Colonic mucosa (tissue), 4 donors: ENCODE measurements around the gene CHMP2B. TPM values are rescaled to one million over a fixed set of nuclear protein-coding genes. Genes with fewer than 3 reads are reported as not detected.

Source experiments
- DNase-seq: peaks from one replicate; pipeline ENCODE4 v3.0.0-alpha.2; 2020
- H3K27ac ChIP-seq: fragments of 200-600 bp; one replicate; pipeline ENCODE4 v1.8.0; 2021
- H3K27me3 ChIP-seq: fragments of 200-600 bp; one replicate; pipeline ENCODE4 v1.8.0; 2021
- H3K36me3 ChIP-seq: fragments of 200-600 bp; one replicate; pipeline ENCODE4 v1.8.0; 2021
- H3K4me1 ChIP-seq: fragments of 200-600 bp; one replicate; pipeline ENCODE4 v1.8.0; 2021; ENCODE audit warnings: mild to moderate bottlenecking
- H3K4me3 ChIP-seq: fragments of 200-600 bp; one replicate; pipeline ENCODE4 v1.8.0; 2021
- H3K9ac ChIP-seq, 2 donors: one replicate each; pipeline ENCODE4 v1.7.0; 2013; ENCODE audit warnings: control low read depth in 2 of 2, low read depth in 2 of 2, low read length in 2 of 2
- H3K9me3 ChIP-seq: fragments of 200-600 bp; one replicate; pipeline ENCODE4 v1.8.0; 2021
- intact Hi-C: fragments of 100-400 bp; cut with DNase I; formaldehyde crosslinking; loops from one replicate; pipeline ENCODE4 v1.14.1; 2022
- total RNA-seq, 2 donors: library from RNA; stranded (reverse); fragmentation: NEBNext Ultra II Directional in 1 of 2; extraction: Animal tissue kit (Norgen Biotek cat#: 25700) in 1 of 2; gene quantifications; one replicate each; pipeline ENCODE4 v1.2.1, GENCODE V29; 2021
- TF ChIP-seq, protein P1 (sequence below): fragments of 200-600 bp; IDR thresholded peaks from one replicate; pipeline ENCODE4 v1.8.0; 2022; ENCODE audit warnings: antibody characterized with exemption, mild to moderate bottlenecking
- donor health status: healthy.
- donor health status: DM: no; HTN: no; CAD: no.
- donor health status: DM: no; HTN: no; CAD: no.

Gene CHMP2B
- total RNA-seq, 2 donors from 2014 or later = 80.2 to 103 TPM

DNA sequence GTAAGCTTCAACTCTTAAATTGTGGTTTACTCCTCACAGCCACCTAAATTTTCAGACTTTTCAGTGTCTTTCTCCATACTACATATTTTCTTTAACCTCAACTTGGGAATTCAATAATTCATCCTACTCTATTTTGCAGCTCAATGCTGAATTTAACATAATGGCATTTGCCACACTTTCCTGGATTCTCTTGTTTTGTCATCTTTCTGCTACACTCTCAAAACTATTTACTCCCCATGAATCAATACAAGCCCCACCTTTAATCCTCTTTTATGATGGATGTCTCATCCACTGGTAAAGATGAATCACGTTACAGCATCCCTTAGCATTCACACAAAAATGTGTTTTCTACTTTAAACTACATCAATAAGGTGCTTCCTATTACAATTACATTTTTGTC, 19.6 kb upstream of the CHMP2B start:
- intact Hi-C loops = no loop called here
- Histone ChIP-seq H3K27me3 (no peaks in the 10 kb centered on the region), H3K27ac (no peak overlapping the region), H3K9me3 (no peaks in the 10 kb centered on the region), H3K36me3 (no peaks in the 10 kb centered on the region), H3K9ac (no peak overlapping the region), H3K4me1 (no peaks in the 10 kb centered on the region), H3K4me3 (no peak overlapping the region)
- DNase-seq = no peak
- TF ChIP-seq, protein P1, sequence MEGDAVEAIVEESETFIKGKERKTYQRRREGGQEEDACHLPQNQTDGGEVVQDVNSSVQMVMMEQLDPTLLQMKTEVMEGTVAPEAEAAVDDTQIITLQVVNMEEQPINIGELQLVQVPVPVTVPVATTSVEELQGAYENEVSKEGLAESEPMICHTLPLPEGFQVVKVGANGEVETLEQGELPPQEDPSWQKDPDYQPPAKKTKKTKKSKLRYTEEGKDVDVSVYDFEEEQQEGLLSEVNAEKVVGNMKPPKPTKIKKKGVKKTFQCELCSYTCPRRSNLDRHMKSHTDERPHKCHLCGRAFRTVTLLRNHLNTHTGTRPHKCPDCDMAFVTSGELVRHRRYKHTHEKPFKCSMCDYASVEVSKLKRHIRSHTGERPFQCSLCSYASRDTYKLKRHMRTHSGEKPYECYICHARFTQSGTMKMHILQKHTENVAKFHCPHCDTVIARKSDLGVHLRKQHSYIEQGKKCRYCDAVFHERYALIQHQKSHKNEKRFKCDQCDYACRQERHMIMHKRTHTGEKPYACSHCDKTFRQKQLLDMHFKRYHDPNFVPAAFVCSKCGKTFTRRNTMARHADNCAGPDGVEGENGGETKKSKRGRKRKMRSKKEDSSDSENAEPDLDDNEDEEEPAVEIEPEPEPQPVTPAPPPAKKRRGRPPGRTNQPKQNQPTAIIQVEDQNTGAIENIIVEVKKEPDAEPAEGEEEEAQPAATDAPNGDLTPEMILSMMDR = no peak

DNA sequence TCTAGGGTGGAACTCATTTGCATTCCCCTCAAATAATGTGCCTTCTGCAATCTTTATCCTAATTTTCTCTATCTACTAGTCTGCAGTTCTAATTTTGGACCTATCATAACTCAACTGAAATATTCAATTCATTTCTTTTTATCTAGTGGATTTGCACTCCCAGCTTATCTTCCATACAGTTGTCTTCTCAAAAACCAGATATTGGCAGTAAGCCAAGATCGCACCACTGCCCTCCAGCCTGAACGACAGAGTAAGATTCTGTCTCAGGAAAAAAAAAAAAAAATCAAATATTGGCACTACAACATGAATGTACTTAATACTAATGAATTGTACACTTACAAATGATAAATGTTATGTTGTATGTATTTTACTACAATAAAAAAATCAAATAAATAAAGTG, 18.0 kb upstream of the CHMP2B start:
- H3K4me3 ChIP-seq = no peak overlapping the region
- intact Hi-C loops = no loop called here
- H3K9me3 ChIP-seq = no peaks in the 10 kb centered on the region
- no peak for DNase-seq
- TF ChIP-seq, protein P1 = no peak
- no peak overlapping the region for H3K27ac ChIP-seq
- no peaks in the 10 kb centered on the region for H3K4me1 ChIP-seq
- H3K9ac ChIP-seq = no peak overlapping the region
- no peaks in the 10 kb centered on the region for H3K36me3 ChIP-seq
- H3K27me3 ChIP-seq = no peaks in the 10 kb centered on the region

DNA sequence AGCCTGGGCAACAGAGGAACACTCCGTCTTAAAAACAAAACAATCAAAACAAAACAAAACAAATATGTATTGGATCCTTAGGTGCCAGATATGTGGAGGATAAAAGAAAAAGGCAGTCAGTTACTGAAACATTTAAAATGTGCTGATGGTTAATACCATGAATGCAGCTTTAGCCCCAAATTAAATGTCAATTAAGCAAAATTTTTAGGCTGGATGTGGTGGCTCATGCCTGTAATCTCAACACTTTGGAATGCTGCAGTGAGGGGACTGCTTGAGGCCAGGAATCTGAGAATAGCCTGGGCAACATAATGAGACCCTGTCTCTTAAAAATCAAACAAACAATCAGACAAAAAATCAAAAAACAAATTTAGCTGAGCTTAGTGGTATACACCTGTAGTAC, 8.5 kb upstream of the CHMP2B start:
- intact Hi-C loops = no loop called here
- H3K27ac ChIP-seq = no peak overlapping the region
- no peak overlapping the region for H3K9ac ChIP-seq
- DNase-seq = no peak
- no peaks in the 10 kb centered on the region for H3K9me3 ChIP-seq
- no peaks in the 10 kb centered on the region for H3K36me3 ChIP-seq
- peaks cover 3% of the 10 kb centered on the region for H3K27me3 ChIP-seq
- TF ChIP-seq, protein P1 = no peak
- H3K4me1 ChIP-seq = no peaks in the 10 kb centered on the region
- H3K4me3 ChIP-seq = no peak overlapping the region

DNA sequence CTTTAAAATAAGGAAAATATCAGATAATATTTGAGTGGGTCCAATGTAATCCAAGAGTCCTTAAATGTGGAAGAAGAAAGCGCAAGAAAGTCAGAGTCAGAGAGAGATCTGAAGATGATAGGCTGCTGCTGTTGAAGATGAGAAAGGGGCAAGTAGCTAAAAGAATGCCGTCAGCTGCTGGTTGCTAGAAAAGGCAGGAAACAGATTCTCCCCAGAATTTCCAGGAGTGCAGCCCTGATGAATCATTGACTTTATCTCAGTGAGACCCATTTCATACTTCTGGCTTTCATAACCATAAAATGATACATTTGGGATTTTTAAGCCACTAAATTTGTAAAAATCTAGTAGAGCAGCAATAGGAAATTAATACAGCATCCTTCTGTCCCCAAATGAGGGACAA, 7.5 kb upstream of the CHMP2B start:
- no peak overlapping the region for H3K9ac ChIP-seq
- no peaks in the 10 kb centered on the region for H3K36me3 ChIP-seq
- H3K27ac ChIP-seq = no peak overlapping the region
- peaks cover 3% of the 10 kb centered on the region for H3K27me3 ChIP-seq
- H3K4me1 ChIP-seq = no peaks in the 10 kb centered on the region
- no peaks in the 10 kb centered on the region for H3K9me3 ChIP-seq
- no peak overlapping the region for H3K4me3 ChIP-seq
- no peak for DNase-seq
- intact Hi-C loops = no loop called here
- TF ChIP-seq, protein P1 = no peak

DNA sequence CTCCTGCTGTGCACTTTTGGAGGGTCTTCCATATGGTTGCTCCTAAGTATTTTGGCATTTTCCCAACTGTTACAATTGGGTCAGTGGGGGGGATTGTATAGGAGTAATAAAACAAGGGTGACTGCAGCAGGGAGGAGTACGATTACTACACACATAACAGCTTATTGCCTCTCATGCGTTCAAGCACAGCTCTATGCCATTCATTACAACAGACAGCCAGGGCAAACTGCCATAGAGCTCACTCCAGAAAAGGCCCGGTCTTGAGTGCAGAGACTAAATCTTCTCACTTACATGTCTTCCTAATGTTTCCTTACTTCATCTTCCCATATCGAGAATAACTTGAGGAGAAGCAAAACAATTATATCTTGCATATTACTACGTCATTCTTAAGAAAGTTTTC, 1.4 kb upstream of the CHMP2B start:
- TF ChIP-seq, protein P1 = no peak
- intact Hi-C loops = no loop called here
- Histone ChIP-seq H3K4me3 (no peak overlapping the region), H3K27ac (no peak overlapping the region), H3K27me3 (no peaks in the 10 kb centered on the region), H3K9me3 (no peaks in the 10 kb centered on the region), H3K4me1 (peaks cover 5% of the 10 kb centered on the region), H3K9ac (no peak overlapping the region), H3K36me3 (no peaks in the 10 kb centered on the region)
- DNase-seq = peak; percentile 23

DNA sequence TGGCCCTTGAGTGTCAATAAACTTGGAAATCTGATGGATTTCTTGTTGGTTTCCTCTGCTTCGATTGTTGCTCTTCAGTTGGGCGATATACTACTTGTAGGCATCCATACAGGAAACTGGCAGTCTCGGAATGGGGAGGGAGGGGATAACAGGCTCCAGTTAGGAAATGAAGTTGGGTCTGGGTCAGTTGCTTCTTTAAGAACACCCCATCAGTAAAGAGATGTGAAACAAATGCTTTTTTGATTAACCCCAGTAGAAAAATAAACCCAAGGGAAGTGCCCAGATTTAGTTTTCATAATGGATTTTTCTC, 681 bp downstream of the CHMP2B start:
- TF ChIP-seq, protein P1 = no peak
- Histone ChIP-seq H3K27me3 (no peaks in the 10 kb centered on the region), H3K36me3 (no peaks in the 10 kb centered on the region), H3K9ac (peak overlapping the region; percentile 90 to 93), H3K4me1 (peaks cover 5% of the 10 kb centered on the region), H3K4me3 (peak overlapping the region; percentile 86), H3K9me3 (no peaks in the 10 kb centered on the region), H3K27ac (peak overlapping the region; percentile 94)
- intact Hi-C loops = no loop called here
- DNase-seq = no peak
